Activated naive CD4-positive, alpha-beta T cell treated with anti-CD3 and anti-CD28 coated beads, Interleukin-2, amount 50 U/mL, for 72 hours (primary cell): ENCODE data around the gene GJA8. TPM values are rescaled to one million over a fixed set of nuclear protein-coding genes. Genes with fewer than 3 reads are reported as not detected.
"Not testable (repeated sequence)": the region's sequence is repeated elsewhere in the genome, so short reads cannot be mapped to it uniquely, and the experiment has no call there.

Source experiments
- ATAC-seq, 2 donors: fragments of 150-1000 bp; cut with Tn5 transposase; 2 replicates each; pipeline ENCODE4 v1.10.0; 2021; ENCODE audit warnings: mild to moderate bottlenecking in 2 of 2, moderate library complexity in 2 of 2
- DNase-seq, 2 donors: peaks; one replicate each; pipeline ENCODE4 v3.0.0; 2021 to 2022; ENCODE audit warnings: low spot score in 2 of 2
- H3K27ac Mint-ChIP-seq, 2 donors: one replicate each; pipeline ENCODE4 v1.8.0; 2022; ENCODE audit warnings: mild to moderate bottlenecking in 2 of 2, mixed read lengths in 2 of 2
- H3K36me3 Mint-ChIP-seq, 2 donors: one replicate each; pipeline ENCODE4 v1.8.0; 2022; ENCODE audit warnings: mixed read lengths in 2 of 2
- H3K9me3 Mint-ChIP-seq, 2 donors: one replicate each; pipeline ENCODE4 v1.8.0; 2022; ENCODE audit warnings: mixed read lengths in 2 of 2
- total RNA-seq, 2 donors: library from RNA; stranded (reverse); gene quantifications; one replicate each; pipeline ENCODE4 v1.2.3, GENCODE V29; 2022

GJA8 gene
- total RNA-seq, 2 donors from 2014 or later, result not detected

GRCh38 chr1:147912553-147912952, 10.0 kb downstream of the GJA8 start:
- ATAC-seq (no peak), DNase-seq (no peak)
- no peaks in the 10 kb centered on the region for H3K9me3 Mint-ChIP-seq

GRCh38 chr1:147913362-147913942, 10.9 kb downstream of the GJA8 start:
- Mint-ChIP-seq H3K36me3 (no peaks in the 10 kb centered on the region), H3K9me3 (no peaks in the 10 kb centered on the region), H3K27ac (no peak overlapping the region)
- ATAC-seq, result no peak
- DNase-seq, result no peak

More at GRCh38 chr1:147912553-147912952, 10.0 kb downstream of the GJA8 start:
- Mint-ChIP-seq H3K36me3 (no peaks in the 10 kb centered on the region), H3K27ac (no peak overlapping the region)

- DNase-seq (no peak), ATAC-seq (peak in 1 of 2 donors; percentile 46)
- Mint-ChIP-seq H3K9me3 (no peaks in the 10 kb centered on the region), H3K36me3 (no peaks in the 10 kb centered on the region), H3K27ac (no peak overlapping the region)
These were observed 17.3 kb downstream of the GJA8 start for GRCh38 chr1:147919896-147920295.

- Mint-ChIP-seq H3K36me3 (no peaks in the 10 kb centered on the region), H3K9me3 (no peaks in the 10 kb centered on the region), H3K27ac (no peak overlapping the region)
- no peak for DNase-seq
- no peak for ATAC-seq
These were observed 22.2 kb downstream of the GJA8 start for GRCh38 chr1:147924813-147925212.

GRCh38 chr1:147927215-147927614, 24.6 kb downstream of the GJA8 start:
- not testable (repeated sequence) for ATAC-seq, H3K27ac Mint-ChIP-seq, H3K36me3 Mint-ChIP-seq, H3K9me3 Mint-ChIP-seq, DNase-seq

- H3K36me3 Mint-ChIP-seq, ATAC-seq, DNase-seq, H3K9me3 Mint-ChIP-seq, H3K27ac Mint-ChIP-seq: not testable (repeated sequence)
These were observed 25.1 kb downstream of the GJA8 start for GRCh38 chr1:147927689-147928088.

GRCh38 chr1:147928236-147929132, 25.9 kb downstream of the GJA8 start, which contains the start of gene GPR89B:
Gene GPR89B, plus strand, starts transcription at chr1:147928420. Its CDS starts 117 bp downstream, at chr1:147928537.
- DNase-seq (peak; percentile 88 to 92), ATAC-seq (peak; percentile 97 to 98)
- not testable (repeated sequence) for H3K9me3 Mint-ChIP-seq, H3K36me3 Mint-ChIP-seq
- peak within 1 kb of the TSS in 1 of 2 donors; percentile 81 for H3K27ac Mint-ChIP-seq

GRCh38 chr1:147931137-147931536, 28.5 kb downstream of the GJA8 start:
- H3K27ac Mint-ChIP-seq, H3K36me3 Mint-ChIP-seq, DNase-seq, ATAC-seq, H3K9me3 Mint-ChIP-seq: not testable (repeated sequence)

- not testable (repeated sequence) for H3K9me3 Mint-ChIP-seq, DNase-seq, ATAC-seq, H3K36me3 Mint-ChIP-seq, H3K27ac Mint-ChIP-seq
These were observed 32.7 kb downstream of the GJA8 start for GRCh38 chr1:147935296-147935695.

GRCh38 chr1:147940456-147940855, 37.9 kb downstream of the GJA8 start:
- not testable (repeated sequence) for H3K27ac Mint-ChIP-seq, H3K9me3 Mint-ChIP-seq, DNase-seq, ATAC-seq, H3K36me3 Mint-ChIP-seq

- not testable (repeated sequence) for H3K36me3 Mint-ChIP-seq, ATAC-seq, H3K27ac Mint-ChIP-seq, DNase-seq, H3K9me3 Mint-ChIP-seq
These were observed 40.0 kb downstream of the GJA8 start for GRCh38 chr1:147942563-147942962.

- H3K9me3 Mint-ChIP-seq, H3K27ac Mint-ChIP-seq, DNase-seq, ATAC-seq, H3K36me3 Mint-ChIP-seq: not testable (repeated sequence)
These were observed 46.9 kb downstream of the GJA8 start for GRCh38 chr1:147949517-147949916.

Other genes starting within 250 kb of the GJA8 start
- gene ACP6, start 232.3 kb upstream of the GJA8 start, total RNA-seq, result 10 to 100 TPM in 1 of 2 donors, 1 to 10 TPM in 1; 9.0 to 19.6 TPM
- not detected for gene GJA5, start 142.2 kb upstream of the GJA8 start, total RNA-seq
- gene GPR89B, start 25.6 kb downstream of the GJA8 start, total RNA-seq, result 10 to 100 TPM; 16.6 to 20.2 TPM
- gene NBPF11, start 249.5 kb downstream of the GJA8 start, total RNA-seq, result 10 to 100 TPM; 11.7 to 12.6 TPM